K562 (cell line): ENCODE data around the gene SNAP23. TPM values are rescaled to one million over a fixed set of nuclear protein-coding genes. Genes with fewer than 3 reads are reported as not detected.

Experiments used
- ATAC-seq: fragments of 200-7000 bp; cut with Tn5 transposase; 3 replicates; pipeline ENCODE4 v1.9.1; 2020; ENCODE audit warnings: moderate library complexity
- BruUV-seq: library from RNA; stranded (reverse); fragments of 400-500 nt; replicated peaks from 2 replicates; lab custom pipeline; 2021; lab: Mats Ljungman, UMichigan
- CTCF ChIA-PET: fragments of 300-600 bp; formaldehyde crosslinking; extraction: SDS; loops from one replicate; lab custom pipeline; 2021; ENCODE audit warnings: low intra/inter-chr PET ratio; lab: Yijun Ruan, JAX
- POLR2A ChIA-PET: fragments of 300-600, 350-650 bp; sonication (Branson Sonifier 250); formaldehyde crosslinking; extraction: SDS; loops from one replicate; lab custom pipeline; 2021; ENCODE audit warnings: antibody characterized with exemption, inconsistent platforms; lab: Yijun Ruan, JAX
- DNase-seq, 4 experiments: peaks; one replicate each; pipeline versions ENCODE4 v3.0.0 to v3.0.0-alpha.2; 2011 to 2018; ENCODE audit warnings: low spot score in 3 of 4, mixed read lengths in 3 of 4; ENCODE audit errors: extremely low read depth in 1 of 4
- FAIRE-seq: peaks from 2 replicates; lab custom pipeline; 2011; peaks lifted over from hg19 to GRCh38; lab: Jason Lieb, UNC
- H2AFZ ChIP-seq: 2 replicates; pipeline ENCODE4 v1.6.0; 2011; ENCODE audit warnings: low read depth, low read length, control low read depth, inconsistent platforms
- H3K27ac ChIP-seq: fragments of 200-600 bp; 3 replicates; pipeline ENCODE4 v1.8.0; 2011; ENCODE audit warnings: low read depth, mild to moderate bottlenecking, control low read depth, inconsistent platforms, low read length, moderate library complexity, mixed read lengths; ENCODE audit errors: extremely low read depth
- H3K27me3 ChIP-seq, 2 experiments: fragments of 300-600 bp in 1 of 2; 2 replicates in 1 of 2; 3 replicates in 1 of 2; pipeline versions ENCODE4 v1.6.0 to v1.8.0; 2011; ENCODE audit warnings: inconsistent platforms in 2 of 2, low read length in 2 of 2, mild to moderate bottlenecking in 1 of 2, mixed read lengths in 1 of 2, moderate library complexity in 1 of 2; ENCODE audit not compliant: control insufficient read depth in 2 of 2, insufficient read depth in 2 of 2
- H3K36me3 ChIP-seq: fragments of 300-600 bp; 3 replicates; pipeline ENCODE4 v1.8.0; 2011; ENCODE audit warnings: mild to moderate bottlenecking, low read length, inconsistent platforms; ENCODE audit not compliant: control insufficient read depth, insufficient read depth
- H3K4me1 ChIP-seq, 2 experiments: fragments of 200-600 bp in 1 of 2; replicated peaks in 1 of 2; 2 replicates in 1 of 2; 3 replicates in 1 of 2; pipeline versions ENCODE4 v1.5.1 to v1.8.0; 2011; ENCODE audit warnings: inconsistent platforms in 2 of 2, low read length in 2 of 2, mild to moderate bottlenecking in 1 of 2, mixed read lengths in 1 of 2, moderate library complexity in 1 of 2; ENCODE audit not compliant: control insufficient read depth in 2 of 2, insufficient read depth in 2 of 2
- H3K4me2 ChIP-seq: 2 replicates; pipeline ENCODE4 v1.6.1; 2011; ENCODE audit warnings: low read length, control low read depth, inconsistent platforms, mixed read lengths; ENCODE audit not compliant: insufficient read depth
- H3K4me3 ChIP-seq: fragments of 200-600 bp; sonication (generic), shearing (Covaris generic); 2 replicates; pipeline ENCODE4 v1.5.1; 2016; ENCODE audit warnings: control low read depth, inconsistent platforms
- H3K79me2 ChIP-seq: fragments of 200-600 bp; 3 replicates; pipeline ENCODE4 v1.8.0; 2011; ENCODE audit warnings: low read length, inconsistent platforms; ENCODE audit not compliant: control insufficient read depth, insufficient read depth
- H3K9ac ChIP-seq, 2 experiments: 2 replicates each; pipeline versions ENCODE4 v1.6.0 to v1.6.1; 2011; ENCODE audit warnings: low read depth in 2 of 2, low read length in 2 of 2, control low read depth in 1 of 2, inconsistent platforms in 1 of 2, mild to moderate bottlenecking in 1 of 2, mixed read lengths in 1 of 2; ENCODE audit not compliant: insufficient read depth in 1 of 2
- H3K9me1 ChIP-seq: one replicate; pipeline ENCODE4 v1.6.0; 2011; ENCODE audit warnings: inconsistent platforms, mild to moderate bottlenecking, low read length, moderate library complexity; ENCODE audit not compliant: control insufficient read depth, insufficient read depth
- H3K9me3 ChIP-seq: replicated peaks from 2 replicates; pipeline ENCODE4 v1.5.1; 2011; ENCODE audit warnings: low read depth, low read length, inconsistent platforms; ENCODE audit not compliant: control insufficient read depth, insufficient read depth
- H4K20me1 ChIP-seq: replicated peaks from 2 replicates; pipeline ENCODE4 v1.6.1; 2011; ENCODE audit warnings: low read length, inconsistent platforms, mixed read lengths; ENCODE audit not compliant: control insufficient read depth, insufficient read depth
- AFF1 ChIP-seq, 2 experiments: fragments of 450-650 bp; IDR thresholded peaks; 2 replicates each; pipeline ENCODE4 v1.6.1; 2018; ENCODE audit warnings: mild to moderate bottlenecking in 2 of 2, low read depth in 1 of 2; ENCODE audit not compliant: partially characterized antibody in 2 of 2
- FOSL1 ChIP-seq: fragments of 200-800 bp; sonication (Bioruptor generic); conservative IDR thresholded peaks from 2 replicates; pipeline ENCODE4 v1.6.1; 2016; ENCODE audit warnings: missing genetic modification characterization, missing compliant biosample characterization
- KLF16 ChIP-seq: IDR thresholded peaks from 2 replicates; pipeline ENCODE4 v1.6.1; 2016; ENCODE audit warnings: antibody characterized with exemption
- KLF6 ChIP-seq: fragments of 250-450 bp; sonication (Bioruptor Pico); IDR thresholded peaks from 2 replicates; pipeline ENCODE4 v1.4.0; 2020; ENCODE audit warnings: mild to moderate bottlenecking, moderate library complexity, borderline replicate concordance
- NR1H2 ChIP-seq: sonication (generic); formaldehyde crosslinking; IDR thresholded peaks from 2 replicates; pipeline ENCODE4 v1.4.0; 2020; ENCODE audit warnings: mild to moderate bottlenecking, missing genetic modification reagents
- RNF2 ChIP-seq: sonication (generic); IDR thresholded peaks from 2 replicates; pipeline ENCODE4 v1.6.1; 2016
- TBL1XR1 ChIP-seq, 2 experiments: IDR thresholded peaks; 2 replicates each; pipeline ENCODE4 v1.6.1; 2012; ENCODE audit warnings: improper control_type of control experiment in 2 of 2, low read length in 2 of 2, mild to moderate bottlenecking in 1 of 2
- THRAP3 ChIP-seq: fragments of 450-650 bp; IDR thresholded peaks from 2 replicates; pipeline ENCODE4 v1.6.1; 2016; ENCODE audit warnings: mild to moderate bottlenecking, inconsistent platforms, borderline replicate concordance
- ZFP91 ChIP-seq: sonication (generic); formaldehyde crosslinking; IDR thresholded peaks from 2 replicates; pipeline ENCODE4 v1.8.0; 2022; ENCODE audit warnings: mild to moderate bottlenecking, missing genetic modification reagents
- ZNF121 ChIP-seq: sonication (generic); formaldehyde crosslinking; conservative IDR thresholded peaks from 2 replicates; pipeline ENCODE4 v1.8.0; 2022; ENCODE audit warnings: missing genetic modification reagents
- ZNF165 ChIP-seq: fragments of 250-450 bp; sonication (Bioruptor Pico); IDR thresholded peaks from 2 replicates; pipeline ENCODE4 v1.4.0; 2020; ENCODE audit warnings: borderline replicate concordance
- ZNF57 ChIP-seq: fragments of 450-650 bp; formaldehyde crosslinking; IDR thresholded peaks from 2 replicates; pipeline ENCODE4 v1.4.0; 2020; ENCODE audit warnings: mild to moderate bottlenecking, moderate library complexity
- WGBS: fragments of 100-300 bp; shearing (Covaris generic); methylation state at CpG from one replicate; pipeline ENCODE4 v1.1.6; 2016; ENCODE audit warnings: low coverage, mixed read lengths; ENCODE audit not compliant: insufficient coverage; ENCODE audit errors: missing lambda C conversion rate; 5-methylcytosine and 5-hydroxymethylcytosine counted together
- in situ Hi-C: fragments of 300-500 bp; cut with MboI; formaldehyde crosslinking; loops from 4 replicates; pipeline ENCODE4 v1.15.0; 2018; ENCODE audit warnings: inconsistent platforms, mixed read lengths
- intact Hi-C: fragments of 100-400 bp; cut with micrococcal nuclease; formaldehyde crosslinking; loops from 2 replicates; pipeline ENCODE4 v1.14.2; 2022
- polyA plus RNA-seq, 8 experiments: library from polyadenylated mRNA; depleted of rRNA in 4 of 8; stranded (reverse) in 5 of 8; unstranded in 3 of 8; fragments of >200 nt; fragmentation: Nextera tagmentation in 2 of 8; fragmentation: Illumina TruSeq in 1 of 8; extraction: Ambion mirVana in 2 of 8; extraction: Trizol in 1 of 8; gene quantifications; 2 replicates each; pipeline versions ENCODE4 v1.2.1 to v1.2.3, GENCODE V29; 2011 to 2014; ENCODE audit warnings: inconsistent platforms in 1 of 8, missing spikeins in 1 of 8
- total RNA-seq, 7 experiments: library from RNA; depleted of rRNA in 6 of 7; stranded (reverse); fragments of >200 nt in 6 of 7; fragmentation: Illumina TruSeq in 2 of 7; extraction: Trizol in 2 of 7; gene quantifications; 2 replicates each; pipeline versions ENCODE4 v1.2.1 to v1.2.3, GENCODE V29; 2011 to 2021; ENCODE audit warnings: low replicate concordance in 1 of 7

The SNAP23 gene
- total and polyA plus RNA-seq, 9 of the 15 experiments (the other 6 are each of a cell fraction or from before 2014, with no cell fraction given): 78.9 to 168 (median 117) TPM

- ChIA-PET CTCF (no interaction called here), POLR2A (interaction anchor here (1.6 kb wide), 1 partner anchor 11 kb away, joined by 4 read pairs; no protein-coding TSS in a partner anchor)
- no peak overlapping the region for H3K9ac ChIP-seq
- WGBS: 82% methylated on average over 2 of the region's 2 CpGs
- no peak overlapping the region for H3K4me2 ChIP-seq
- no peak for TF ChIP-seq FOSL1
- no peaks in the 10 kb centered on the region for H3K9me1 ChIP-seq
- no TSS peak for BruUV-seq
- no peak for ATAC-seq
- H4K20me1 ChIP-seq: no peaks in the 10 kb centered on the region
- no peak for FAIRE-seq
- no peaks in the 10 kb centered on the region for H3K4me1 ChIP-seq
- no peak for DNase-seq
- in situ Hi-C loops (no loop called here), intact Hi-C loops (no loop called here)
- no peak overlapping the region for H3K27ac ChIP-seq
- no peak overlapping the region for H3K4me3 ChIP-seq
- no peak overlapping the region for H2AFZ ChIP-seq
- no peaks in the 10 kb centered on the region for H3K9me3 ChIP-seq
- H3K36me3 ChIP-seq: peaks cover 81% of the 10 kb centered on the region
- no peaks in the 10 kb centered on the region for H3K79me2 ChIP-seq
- H3K27me3 ChIP-seq: no peaks in the 10 kb centered on the region
Measured at GRCh38 chr15:42447599-42447998, 47.8 kb upstream of the SNAP23 start.

- no peaks in the 10 kb centered on the region for H3K9me3 ChIP-seq
- no TSS peak for BruUV-seq
- FAIRE-seq (no peak), ATAC-seq (no peak), DNase-seq (no peak)
- peaks cover 82% of the 10 kb centered on the region for H3K36me3 ChIP-seq
- no peak overlapping the region for H3K9ac ChIP-seq
- H3K4me3 ChIP-seq: no peak overlapping the region
- H3K9me1 ChIP-seq: no peaks in the 10 kb centered on the region
- POLR2A ChIA-PET: no interaction called here
- H2AFZ ChIP-seq: no peak overlapping the region
- 90% methylated on average over 6 of the region's 6 CpGs for WGBS
- intact Hi-C loops (no loop called here), in situ Hi-C loops (no loop called here)
- CTCF ChIA-PET: no interaction called here
- H3K27me3 ChIP-seq: no peaks in the 10 kb centered on the region
- no peaks in the 10 kb centered on the region for H4K20me1 ChIP-seq
- H3K4me2 ChIP-seq: no peak overlapping the region
- H3K4me1 ChIP-seq: no peaks in the 10 kb centered on the region
- no peak overlapping the region for H3K27ac ChIP-seq
- H3K79me2 ChIP-seq: no peaks in the 10 kb centered on the region
- TF ChIP-seq NR1H2 (no peak), KLF16 (no peak), KLF6 (no peak), ZNF165 (CRISPR knock-in tag) (no peak), THRAP3 (no peak), TBL1XR1 (IDR thresholded peaks at IDR 0.05; ENCODE audit: low read length in 2 of 2) (no peak), ZNF57 (no peak), RNF2 (no peak), ZNF121 (no peak), AFF1 (IDR thresholded peaks at IDR 0.05; ENCODE audit: low read depth in 1 of 2, partially characterized antibody in 2 of 2) (no peak), ZFP91 (CRISPR knock-in tag) (no peak)
Measured at GRCh38 chr15:42448281-42448680, 47.2 kb upstream of the SNAP23 start.
